HCT116 (cell line): ENCODE results near the gene MTSS2. TPM values are rescaled to one million over a fixed set of nuclear protein-coding genes. Genes with fewer than 3 reads are reported as not detected.

Experiments used
- ATAC-seq: fragments of 200-7000 bp; cut with Tn5 transposase; 2 replicates; pipeline ENCODE4 v1.9.1; 2020; ENCODE audit warnings: mild to moderate bottlenecking, moderate library complexity
- BruUV-seq: library from RNA; stranded (reverse); fragments of 400-500 nt; replicated peaks from 2 replicates; lab custom pipeline; 2021; lab: Mats Ljungman, UMichigan
- CTCF ChIA-PET: fragments of 300-600 bp; sonication (Branson Sonifier 250); formaldehyde crosslinking; loops from one replicate; lab custom pipeline; 2021; ENCODE audit warnings: antibody characterized with exemption; lab: Charles Lee
- POLR2A ChIA-PET: fragments of 300-600, 350-600 bp; sonication (Branson Sonifier 250); formaldehyde crosslinking; loops from one replicate; lab custom pipeline; 2021; ENCODE audit warnings: antibody characterized with exemption; lab: Charles Lee
- RAD21 ChIA-PET, 2 experiments: fragments of 300-600 bp; sonication (Branson Sonifier 250); formaldehyde crosslinking; loops; one replicate each; lab custom pipeline; 2023; ENCODE audit warnings: low total read pairs in 2 of 2; ENCODE audit not compliant: uncharacterized antibody in 2 of 2, unreplicated experiment in 2 of 2, low non-redundant PET in 1 of 2; lab: Charles Lee
- DNase-seq: peaks from one replicate; pipeline ENCODE4 v3.0.0-alpha.2; 2010; ENCODE audit warnings: low read depth, low spot score
- H2AFZ ChIP-seq: fragments of 200-600 bp; shearing (Covaris generic), sonication (generic); 2 replicates; pipeline ENCODE4 v1.6.1; 2017; ENCODE audit warnings: low read depth, mixed run types, mixed read lengths, antibody characterized with exemption, low read length; ENCODE audit not compliant: poor library complexity, severe bottlenecking
- H3K27ac ChIP-seq: 2 replicates; pipeline ENCODE4 v1.5.1; 2012; ENCODE audit warnings: low read depth, low read length
- H3K27me3 ChIP-seq: fragments of 200-600 bp; sonication (generic); 2 replicates; pipeline ENCODE4 v1.6.1; 2016; ENCODE audit warnings: mixed run types, low read length, mixed read lengths; ENCODE audit not compliant: insufficient read depth
- H3K36me3 ChIP-seq, 2 experiments: fragments of 200-500 bp in 1 of 2; fragments of 200-600 bp in 1 of 2; sonication (Bioruptor generic) in 1 of 2; sonication (generic) in 1 of 2; 2 replicates each; pipeline versions ENCODE4 v1.5.1 to v1.6.1; 2014 to 2016; ENCODE audit warnings: low read length in 2 of 2, inconsistent platforms in 1 of 2, mixed read lengths in 1 of 2, mixed run types in 1 of 2; ENCODE audit not compliant: insufficient read depth in 2 of 2, control insufficient read depth in 1 of 2
- H3K4me1 ChIP-seq, 2 experiments: fragments of 200-600 bp in 1 of 2; sonication (generic) in 1 of 2; 2 replicates each; pipeline versions ENCODE4 v1.5.1 to v1.6.1; 2012 to 2017; ENCODE audit warnings: low read length in 2 of 2, inconsistent platforms in 1 of 2, mild to moderate bottlenecking in 1 of 2, mixed read lengths in 1 of 2, mixed run types in 1 of 2, moderate library complexity in 1 of 2; ENCODE audit not compliant: insufficient read depth in 2 of 2, control insufficient read depth in 1 of 2
- H3K4me2 ChIP-seq: fragments of 200-600 bp; sonication (generic); 2 replicates; pipeline ENCODE4 v1.6.1; 2017; ENCODE audit warnings: mixed run types, low read length, mixed read lengths
- H3K4me3 ChIP-seq, 2 experiments: fragments of 200-600 bp in 1 of 2; sonication (generic) in 1 of 2; replicated peaks in 1 of 2; 2 replicates each; pipeline ENCODE4 v1.5.1; 2011 to 2016; ENCODE audit warnings: low read length in 2 of 2, control low read depth in 1 of 2, low read depth in 1 of 2, mild to moderate bottlenecking in 1 of 2, mixed read lengths in 1 of 2, mixed run types in 1 of 2
- H3K79me2 ChIP-seq: fragments of 200-600 bp; sonication (generic); 2 replicates; pipeline ENCODE4 v1.6.1; 2017; ENCODE audit warnings: mild to moderate bottlenecking, mixed run types, low read length, moderate library complexity, mixed read lengths; ENCODE audit not compliant: insufficient read depth
- H3K9ac ChIP-seq: fragments of 200-600 bp; sonication (generic); 2 replicates; pipeline ENCODE4 v1.6.1; 2016; ENCODE audit warnings: low read length, mixed read lengths
- H3K9me2 ChIP-seq: fragments of 200-600 bp; sonication (generic), shearing (Covaris generic); 2 replicates; pipeline ENCODE4 v1.6.1; 2017; ENCODE audit warnings: mixed run types, mild to moderate bottlenecking, moderate library complexity; ENCODE audit not compliant: insufficient read depth
- H3K9me3 ChIP-seq, 2 experiments: fragments of 200-500 bp in 1 of 2; fragments of 200-600 bp in 1 of 2; sonication (Bioruptor generic) in 1 of 2; sonication (generic) in 1 of 2; 2 replicates each; pipeline ENCODE4 v1.6.1; 2014 to 2017; ENCODE audit warnings: low read length in 2 of 2, mixed read lengths in 2 of 2, inconsistent platforms in 1 of 2, low read depth in 1 of 2, mild to moderate bottlenecking in 1 of 2, mixed run types in 1 of 2, moderate library complexity in 1 of 2; ENCODE audit not compliant: control insufficient read depth in 1 of 2, insufficient read depth in 1 of 2
- H4K20me1 ChIP-seq: fragments of 200-600 bp; sonication (generic), shearing (Covaris generic); 2 replicates; pipeline ENCODE4 v1.6.1; 2017; ENCODE audit warnings: mixed run types, mild to moderate bottlenecking, moderate library complexity; ENCODE audit not compliant: insufficient read depth
- ATF3 ChIP-seq: IDR thresholded peaks from 2 replicates; pipeline ENCODE4 v1.6.1; 2012
- CBX3 ChIP-seq: IDR thresholded peaks from 2 replicates; pipeline ENCODE4 v1.6.1; 2012; ENCODE audit warnings: low read depth
- CEBPB ChIP-seq: IDR thresholded peaks from 2 replicates; pipeline ENCODE4 v1.6.1; 2012; ENCODE audit warnings: low read depth
- CTCF ChIP-seq, 3 experiments: fragments of 200-600 bp in 1 of 3; sonication (generic) in 1 of 3; IDR thresholded peaks in 2 of 3; conservative IDR thresholded peaks in 1 of 3; 2 replicates each; pipeline ENCODE4 v1.5.1; 2012 to 2017; ENCODE audit warnings: low read depth in 2 of 3, low read length in 2 of 3, antibody characterized with exemption in 1 of 3, borderline replicate concordance in 1 of 3, control low read depth in 1 of 3, mild to moderate bottlenecking in 1 of 3, mixed read lengths in 1 of 3, mixed run types in 1 of 3, moderate library complexity in 1 of 3; ENCODE audit not compliant: insufficient read depth in 1 of 3
- EGR1 ChIP-seq: IDR thresholded peaks from 2 replicates; pipeline ENCODE4 v1.6.1; 2012; ENCODE audit warnings: low read depth
- ELF1 ChIP-seq: IDR thresholded peaks from 2 replicates; pipeline ENCODE4 v1.6.1; 2012; ENCODE audit warnings: low read depth, borderline replicate concordance
- EZH2phosphoT487 ChIP-seq: fragments of 200-600 bp; IDR thresholded peaks from 2 replicates; pipeline ENCODE4 v1.6.1; 2018; ENCODE audit warnings: antibody characterized with exemption, borderline replicate concordance
- FOSL1 ChIP-seq: IDR thresholded peaks from 2 replicates; pipeline ENCODE4 v1.6.1; 2012; ENCODE audit warnings: low read depth
- MAX ChIP-seq: IDR thresholded peaks from 2 replicates; pipeline ENCODE4 v1.6.1; 2012
- POLR2AphosphoS5 ChIP-seq: IDR thresholded peaks from 2 replicates; pipeline ENCODE4 v1.6.1; 2011; ENCODE audit warnings: mild to moderate bottlenecking, low read depth, low read length, moderate library complexity
- RAD21 ChIP-seq: IDR thresholded peaks from 2 replicates; pipeline ENCODE4 v1.6.1; 2012; ENCODE audit warnings: low read depth, mild to moderate bottlenecking
- REST ChIP-seq: IDR thresholded peaks from 2 replicates; pipeline ENCODE4 v1.6.1; 2012; ENCODE audit warnings: low read depth
- SIN3A ChIP-seq: IDR thresholded peaks from 2 replicates; pipeline ENCODE4 v1.6.1; 2012; ENCODE audit warnings: low read depth
- SRF ChIP-seq: IDR thresholded peaks from 2 replicates; pipeline ENCODE4 v1.6.1; 2012; ENCODE audit warnings: low read depth
- TCF7L2 ChIP-seq: IDR thresholded peaks from 2 replicates; pipeline ENCODE4 v1.7.0; 2011; ENCODE audit warnings: borderline replicate concordance, inconsistent platforms; ENCODE audit not compliant: insufficient read depth, insufficient read length; ENCODE audit errors: extremely low read depth
- YY1 ChIP-seq: IDR thresholded peaks from 2 replicates; pipeline ENCODE4 v1.6.1; 2011; ENCODE audit warnings: low read length, low read depth, moderate library complexity, mild to moderate bottlenecking; ENCODE audit not compliant: insufficient replicate concordance; ENCODE audit errors: extremely low read depth
- ZBTB33 ChIP-seq: IDR thresholded peaks from 2 replicates; pipeline ENCODE4 v1.6.1; 2011; ENCODE audit warnings: mild to moderate bottlenecking, low read length, moderate library complexity; ENCODE audit not compliant: insufficient replicate concordance; ENCODE audit errors: extremely low read depth
- ZFX ChIP-seq: fragments of 450-650 bp; IDR thresholded peaks from 2 replicates; pipeline ENCODE4 v1.6.1; 2017
- ZNF274 ChIP-seq: fragments of 200-500 bp; sonication (Bioruptor generic); IDR thresholded peaks from 2 replicates; pipeline ENCODE4 v1.6.1; 2014; ENCODE audit warnings: mild to moderate bottlenecking, low read depth, low read length, inconsistent platforms
- intact Hi-C: fragments of 100-400 bp; cut with micrococcal nuclease; formaldehyde crosslinking; loops from 2 replicates; pipeline ENCODE4 v1.10.0; 2022
- total RNA-seq: library from RNA; stranded (reverse); gene quantifications from one replicate; pipeline ENCODE4 v1.2.1, GENCODE V29; 2021; ENCODE audit not compliant: unreplicated experiment

The MTSS2 gene
- total RNA-seq, 1 experiment from 2014 or later: 41.8 TPM

- ATAC-seq (no peak), DNase-seq (no peak)
- ChIA-PET POLR2A (no interaction called here), CTCF (no interaction called here), RAD21 (no interaction called here)
- Histone ChIP-seq H3K27me3 (no peaks in the 10 kb centered on the region), H3K9me2 (no peaks in the 10 kb centered on the region), H3K79me2 (no peaks in the 10 kb centered on the region), H3K4me3 (no peak overlapping the region), H3K9me3 (no peaks in the 10 kb centered on the region), H4K20me1 (no peaks in the 10 kb centered on the region), H3K9ac (no peak overlapping the region), H2AFZ (no peak overlapping the region), H3K27ac (no peak overlapping the region), H3K4me2 (no peak overlapping the region), H3K36me3 (no peaks in the 10 kb centered on the region), H3K4me1 (peaks cover 25 to 37% of the 10 kb centered on the region in 2 experiments)
- intact Hi-C loops: no loop called here
- TF ChIP-seq ZNF274: no peak
- no peak for TF ChIP-seq CTCF (IDR thresholded peaks at IDR 0.05 in 2 of 3, conservative IDR thresholded peaks at IDR 0.05 in 1 of 3; ENCODE audit: borderline replicate concordance in 1 of 3, insufficient read depth in 1 of 3, low read depth in 2 of 3, low read length in 2 of 3)
- TF ChIP-seq ATF3: no peak
- TF ChIP-seq SIN3A: no peak
- TF ChIP-seq EGR1: no peak
- TF ChIP-seq CEBPB: no peak
- no peak for TF ChIP-seq YY1
- no peak for TF ChIP-seq POLR2AphosphoS5
- TF ChIP-seq FOSL1: no peak
- TF ChIP-seq CBX3: no peak
- no peak for TF ChIP-seq SRF
- TF ChIP-seq EZH2phosphoT487: no peak
- TF ChIP-seq REST: no peak
- TF ChIP-seq RAD21: no peak
- no peak for TF ChIP-seq ZFX
- TF ChIP-seq MAX: no peak
- no peak for TF ChIP-seq TCF7L2
- TF ChIP-seq ELF1: no peak
- no peak for TF ChIP-seq ZBTB33
- BruUV-seq: no TSS peak
Measured at GRCh38 chr16:70709457-70709856, 23.6 kb upstream of the MTSS2 start.
